PC-9 (cell line): ENCODE data around the gene SLC25A30. TPM values are rescaled to one million over a fixed set of nuclear protein-coding genes. Genes with fewer than 3 reads are reported as not detected.

Experiments used
- BruUV-seq: library from RNA; stranded (reverse); fragments of 400-500 nt; replicated peaks from 2 replicates; lab custom pipeline; 2021; lab: Mats Ljungman, UMichigan
- CTCF ChIA-PET: fragments of 300-600 bp; sonication (Branson Sonifier 250); formaldehyde crosslinking; loops from one replicate; lab custom pipeline; 2022; ENCODE audit warnings: antibody characterized with exemption; lab: Charles Lee
- POLR2A ChIA-PET: fragments of 300-600 bp; sonication (Branson Sonifier 250); formaldehyde crosslinking; loops from one replicate; lab custom pipeline; 2022; ENCODE audit warnings: antibody characterized with exemption; ENCODE audit not compliant: unreplicated experiment; lab: Charles Lee
- DNase-seq, 2 experiments: peaks; one replicate each; pipeline versions ENCODE4 v3.0.0 to v3.0.0-alpha.2; 2015 to 2022; ENCODE audit warnings: mixed read lengths in 1 of 2
- H2AFZ ChIP-seq: fragments of 200-600 bp; sonication (generic); 2 replicates; pipeline ENCODE4 v1.8.1; 2017; ENCODE audit warnings: antibody characterized with exemption
- H3F3A ChIP-seq: fragments of 200-600 bp; sonication (generic); 2 replicates; pipeline ENCODE4 v1.8.1; 2017; ENCODE audit warnings: antibody characterized with exemption, mild to moderate bottlenecking, low read depth; ENCODE audit not compliant: insufficient read depth
- H3K27ac ChIP-seq: fragments of 200-600 bp; sonication (generic); 2 replicates; pipeline ENCODE4 v1.6.1; 2016; ENCODE audit warnings: mixed run types
- H3K27me3 ChIP-seq: fragments of 200-600 bp; sonication (generic); 2 replicates; pipeline ENCODE4 v1.6.1; 2016; ENCODE audit warnings: low read depth, mixed run types; ENCODE audit not compliant: insufficient read depth
- H3K36me3 ChIP-seq: fragments of 200-600 bp; sonication (generic); 2 replicates; pipeline ENCODE4 v1.6.1; 2016; ENCODE audit warnings: low read depth, mixed run types
- H3K4me1 ChIP-seq: fragments of 200-600 bp; sonication (generic); replicated peaks from 2 replicates; pipeline ENCODE4 v1.6.1; 2016; ENCODE audit warnings: mixed run types; ENCODE audit not compliant: insufficient read depth
- H3K4me2 ChIP-seq: fragments of 200-600 bp; sonication (generic); 2 replicates; pipeline ENCODE4 v1.6.1; 2017; ENCODE audit warnings: mixed run types
- H3K4me3 ChIP-seq: fragments of 200-600 bp; sonication (generic); 2 replicates; pipeline ENCODE4 v1.6.1; 2016; ENCODE audit warnings: mixed run types
- H3K79me2 ChIP-seq: fragments of 200-600 bp; sonication (generic); 2 replicates; pipeline ENCODE4 v1.6.1; 2017; ENCODE audit warnings: low read depth, mixed run types
- H3K9me2 ChIP-seq: fragments of 200-600 bp; sonication (generic); 2 replicates; pipeline ENCODE4 v1.8.1; 2017; ENCODE audit warnings: mild to moderate bottlenecking; ENCODE audit not compliant: insufficient read depth
- H3K9me3 ChIP-seq: fragments of 200-600 bp; sonication (generic); 2 replicates; pipeline ENCODE4 v1.8.1; 2016; ENCODE audit warnings: low read depth; ENCODE audit not compliant: insufficient read depth
- H4K20me1 ChIP-seq: fragments of 200-600 bp; sonication (generic); 2 replicates; pipeline ENCODE4 v1.8.1; 2017; ENCODE audit not compliant: insufficient read depth
- EZH2 ChIP-seq: fragments of 200-600 bp; sonication (generic); IDR thresholded peaks from 2 replicates; pipeline ENCODE4 v1.8.0; 2017; ENCODE audit warnings: antibody characterized with exemption, low read depth
- intact Hi-C: fragments of 100-400 bp; cut with micrococcal nuclease; formaldehyde crosslinking; loops from one replicate; pipeline ENCODE4 v1.10.0; 2022; ENCODE audit not compliant: unreplicated experiment
- total RNA-seq: library from RNA; stranded (reverse); gene quantifications from 2 replicates; pipeline ENCODE4 v1.2.3, GENCODE V29; 2021
- TF ChIP-seq, protein P1 (sequence below): fragments of 200-600 bp; sonication (generic); conservative IDR thresholded peaks from 2 replicates; pipeline ENCODE4 v1.6.1; 2017; ENCODE audit warnings: mixed run types, antibody characterized with exemption, mild to moderate bottlenecking, moderate library complexity

The SLC25A30 gene
- total RNA-seq, 1 experiment from 2014 or later: 11.2 TPM

DNA sequence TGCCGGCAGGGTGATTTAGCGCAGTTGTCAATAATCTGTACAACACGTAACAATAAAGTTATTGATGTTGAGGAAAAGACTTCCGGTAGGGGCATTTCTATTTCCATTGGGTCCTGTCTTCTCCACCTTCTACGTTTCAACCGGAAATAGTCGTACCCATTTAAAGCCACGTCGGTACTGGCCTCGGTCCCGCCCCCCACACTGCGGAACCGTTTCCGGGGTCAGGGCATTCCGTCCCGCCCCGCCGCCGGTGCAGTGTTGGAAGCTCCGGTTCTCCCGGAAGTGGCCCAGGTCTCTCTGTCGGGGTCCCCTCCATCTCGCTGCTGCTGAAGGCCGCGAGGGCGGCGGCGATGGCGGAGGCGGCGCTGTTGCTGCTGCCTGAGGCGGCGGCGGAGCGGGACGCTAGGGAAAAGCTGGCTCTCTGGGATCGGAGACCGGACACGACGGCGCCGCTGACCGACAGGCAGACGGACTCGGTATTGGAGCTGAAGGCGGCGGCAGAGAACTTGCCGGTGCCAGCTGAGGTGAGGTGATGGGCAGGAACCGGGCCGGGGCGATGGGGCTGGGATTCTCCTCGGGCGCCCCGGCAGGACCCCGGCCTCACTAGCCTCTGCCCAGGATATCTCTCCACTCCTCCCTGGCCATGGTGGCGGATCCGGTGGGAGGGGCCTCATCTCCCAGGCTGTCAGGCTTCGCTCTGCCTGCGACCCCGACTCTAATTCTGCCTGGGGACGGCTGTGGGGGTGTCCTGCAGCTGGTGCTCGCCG lies 46.7 kb upstream of the SLC25A30 start, which contains the start of gene COG3:
TSS of gene COG3 (plus strand) at position 253 of the 767 bp plus-strand sequence. CDS start at position 351, 98 bp downstream.
- ChIA-PET POLR2A (interaction anchor here (0.7 kb wide), 2 partner anchors 71 to 132 kb away, joined by 3 to 15 read pairs; no protein-coding TSS in a partner anchor), CTCF (no interaction called here)
- Histone ChIP-seq H3K4me1 (peaks cover 39% of the 10 kb centered on the region), H3K79me2 (peaks cover 51% of the 10 kb centered on the region), H3K27me3 (no peaks in the 10 kb centered on the region), H4K20me1 (peaks cover 36% of the 10 kb centered on the region), H3K4me3 (peak within 1 kb of the TSS; percentile 83), H3K9me3 (no peaks in the 10 kb centered on the region), H3F3A (peaks cover 13% of the 10 kb centered on the region; the same call in 1 of the 2 replicates), H3K4me2 (peak within 1 kb of the TSS; percentile 98), H3K9me2 (no peaks in the 10 kb centered on the region), H3K27ac (peak within 1 kb of the TSS; percentile 75), H3K36me3 (peaks cover 8% of the 10 kb centered on the region; the same call in 1 of the 2 replicates), H2AFZ (peak within 1 kb of the TSS; percentile 85)
- DNase-seq: peak; percentile 92 to 95
- no TSS peak for BruUV-seq
- intact Hi-C loops: loop anchor here (2.0 to 5.0 kb wide), 2 partner anchors 46 to 133 kb away; partner anchors contain the start of gene SLC25A30
- no peak for TF ChIP-seq EZH2
- TF ChIP-seq, protein P1, sequence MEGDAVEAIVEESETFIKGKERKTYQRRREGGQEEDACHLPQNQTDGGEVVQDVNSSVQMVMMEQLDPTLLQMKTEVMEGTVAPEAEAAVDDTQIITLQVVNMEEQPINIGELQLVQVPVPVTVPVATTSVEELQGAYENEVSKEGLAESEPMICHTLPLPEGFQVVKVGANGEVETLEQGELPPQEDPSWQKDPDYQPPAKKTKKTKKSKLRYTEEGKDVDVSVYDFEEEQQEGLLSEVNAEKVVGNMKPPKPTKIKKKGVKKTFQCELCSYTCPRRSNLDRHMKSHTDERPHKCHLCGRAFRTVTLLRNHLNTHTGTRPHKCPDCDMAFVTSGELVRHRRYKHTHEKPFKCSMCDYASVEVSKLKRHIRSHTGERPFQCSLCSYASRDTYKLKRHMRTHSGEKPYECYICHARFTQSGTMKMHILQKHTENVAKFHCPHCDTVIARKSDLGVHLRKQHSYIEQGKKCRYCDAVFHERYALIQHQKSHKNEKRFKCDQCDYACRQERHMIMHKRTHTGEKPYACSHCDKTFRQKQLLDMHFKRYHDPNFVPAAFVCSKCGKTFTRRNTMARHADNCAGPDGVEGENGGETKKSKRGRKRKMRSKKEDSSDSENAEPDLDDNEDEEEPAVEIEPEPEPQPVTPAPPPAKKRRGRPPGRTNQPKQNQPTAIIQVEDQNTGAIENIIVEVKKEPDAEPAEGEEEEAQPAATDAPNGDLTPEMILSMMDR: no peak

DNA sequence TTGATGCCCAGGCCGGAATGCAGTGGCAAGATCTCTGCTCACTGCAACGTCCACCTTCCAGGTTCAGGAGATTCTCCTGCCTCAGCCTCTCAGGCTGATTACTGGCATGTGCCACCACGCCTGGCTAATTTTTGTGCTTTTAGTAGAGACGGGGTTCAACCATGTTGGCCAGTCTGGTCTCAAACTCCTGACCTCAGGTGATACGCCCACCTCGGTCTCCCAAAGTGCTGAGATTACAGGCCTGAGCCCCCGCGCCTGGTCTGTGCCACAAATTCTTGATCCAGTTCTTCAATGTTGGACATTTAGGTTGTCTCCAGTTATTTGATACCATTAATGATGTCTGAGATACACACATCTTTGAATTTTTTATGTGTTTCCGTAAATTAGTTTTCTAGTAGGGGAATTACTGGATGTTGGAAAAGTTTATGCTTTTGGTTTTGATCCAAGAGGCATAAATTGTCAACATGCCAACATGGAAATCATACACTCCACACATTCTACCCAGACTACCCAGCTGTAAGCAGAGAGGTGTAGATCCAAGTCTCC lies 46.0 kb upstream of the SLC25A30 start:
- TSS peak; percentile 90 for BruUV-seq
- no peak for DNase-seq
- Histone ChIP-seq H2AFZ (peak overlapping the region; percentile 81), H3K27ac (peak overlapping the region; percentile 75; the same call in 1 of the 2 replicates), H3K4me2 (peak overlapping the region; percentile 72), H3K9me2 (no peaks in the 10 kb centered on the region), H3K9me3 (no peaks in the 10 kb centered on the region), H3K4me1 (peaks cover 39% of the 10 kb centered on the region), H3F3A (peaks cover 11% of the 10 kb centered on the region; the same call in 1 of the 2 replicates), H3K79me2 (peaks cover 45% of the 10 kb centered on the region), H4K20me1 (peaks cover 33% of the 10 kb centered on the region), H3K27me3 (no peaks in the 10 kb centered on the region), H3K36me3 (peaks cover 8% of the 10 kb centered on the region; the same call in 1 of the 2 replicates), H3K4me3 (peak overlapping the region; percentile 83; the same call in 1 of the 2 replicates)
- CTCF ChIA-PET: no interaction called here
- intact Hi-C loops: loop anchor here (2.0 to 5.0 kb wide), 2 partner anchors 45 to 132 kb away; partner anchors contain the start of gene SLC25A30
- no peak for TF ChIP-seq EZH2
- TF ChIP-seq, protein P1: peak; percentile 44; the same call in 1 of the 2 replicates
- POLR2A ChIA-PET: interaction anchor here (0.7 kb wide), 1 partner anchor 70 kb away, joined by 15 read pairs; no protein-coding TSS in a partner anchor

DNA sequence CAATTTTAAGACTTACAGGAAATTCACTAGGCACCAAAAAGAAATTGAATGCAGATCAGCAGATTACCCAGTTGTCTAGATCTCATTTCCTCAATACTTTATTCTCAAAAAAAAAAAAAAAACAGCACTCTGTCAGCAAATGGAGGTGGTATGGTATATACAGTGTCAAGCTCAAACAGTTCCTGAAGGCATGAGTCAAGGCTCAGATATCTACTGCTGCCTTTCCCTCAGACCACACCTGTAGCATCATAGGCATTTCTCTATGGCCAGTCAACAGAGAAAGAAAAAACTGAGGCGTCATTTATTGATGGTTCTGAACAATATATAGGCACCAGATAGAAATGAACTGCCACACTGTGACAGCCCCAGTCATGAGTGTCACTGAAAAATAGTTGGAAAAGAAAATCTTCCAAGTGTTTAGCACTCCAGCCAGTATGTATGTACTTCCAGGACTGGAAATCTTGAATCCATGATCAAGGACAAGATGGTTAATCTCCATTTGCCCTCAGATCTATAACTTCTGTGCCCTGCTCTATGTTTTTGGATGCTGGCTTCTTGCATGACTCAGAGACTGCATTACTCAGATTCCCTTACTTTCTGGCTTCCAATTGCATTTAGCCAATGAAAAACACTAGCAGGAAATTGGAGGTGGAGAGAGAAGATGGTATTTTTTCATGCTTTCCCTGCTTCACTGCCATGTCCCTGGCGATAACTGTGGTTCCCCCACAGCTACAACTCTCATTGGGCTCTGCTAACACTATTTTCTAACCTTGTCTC lies 38.2 kb upstream of the SLC25A30 start:
- DNase-seq: peak in 1 of 2 experiments; percentile 66
- no peak overlapping the region for H3K27ac ChIP-seq

More for the DNA sequence above, 38.2 kb upstream of the SLC25A30 start:
- no peaks in the 10 kb centered on the region for H3K27me3 ChIP-seq
- H3K4me2 ChIP-seq: no peak overlapping the region
- H3F3A ChIP-seq: no peaks in the 10 kb centered on the region; the same call in 1 of the 2 replicates
- no peak overlapping the region for H2AFZ ChIP-seq
- H3K79me2 ChIP-seq: no peaks in the 10 kb centered on the region
- no TSS peak for BruUV-seq
- TF ChIP-seq, protein P1: no peak
- TF ChIP-seq EZH2: no peak
- no peaks in the 10 kb centered on the region for H3K36me3 ChIP-seq
- no peaks in the 10 kb centered on the region for H4K20me1 ChIP-seq
- POLR2A ChIA-PET: no interaction called here
- H3K4me1 ChIP-seq: no peaks in the 10 kb centered on the region
- intact Hi-C loops: no loop called here
- no peaks in the 10 kb centered on the region for H3K9me2 ChIP-seq
- no peaks in the 10 kb centered on the region for H3K9me3 ChIP-seq
- CTCF ChIA-PET: no interaction called here
- H3K4me3 ChIP-seq: no peak overlapping the region
